ENCODE data around the gene RGMA.
"Not testable (repeated sequence)": the region's sequence is repeated elsewhere in the genome, so short reads cannot be mapped to it uniquely, and the experiment has no call there.

The RGMA gene

DNA sequence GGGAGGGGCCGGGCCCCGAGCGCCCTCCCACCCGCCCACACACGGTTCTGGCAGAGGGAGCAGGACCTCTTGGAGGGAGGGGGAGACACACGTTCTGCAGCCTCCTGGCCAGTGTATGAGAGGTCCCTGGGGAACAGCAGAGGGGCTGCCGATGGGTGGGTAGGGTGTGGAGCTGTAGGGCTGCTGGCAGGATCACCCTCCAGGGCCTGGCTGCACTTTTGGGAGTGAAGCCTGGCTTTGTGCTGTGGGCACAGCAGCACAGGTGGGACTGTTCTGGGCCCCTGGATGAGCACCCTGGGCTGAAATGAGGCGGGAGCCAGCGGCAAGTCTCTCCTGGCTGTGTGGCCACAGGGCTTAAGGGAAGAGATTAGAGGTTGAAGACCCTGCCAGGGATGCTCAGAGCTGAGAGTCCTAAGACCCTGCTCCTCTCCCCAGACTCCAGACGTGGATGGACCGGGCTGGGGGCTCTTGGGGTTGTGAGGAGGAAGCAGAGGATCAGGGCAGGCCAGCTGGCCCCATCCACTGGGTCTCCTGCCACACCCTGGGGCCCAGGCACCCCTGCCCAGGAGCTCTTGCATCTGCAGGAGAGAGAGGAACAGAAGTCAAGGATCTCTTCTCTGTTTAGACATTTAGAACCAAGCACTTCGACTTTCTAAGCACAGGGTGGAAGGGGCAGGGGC, 45.2 kb downstream of the RGMA start:
- no peak for TF ChIP-seq ZNF274 (IDR thresholded peaks at IDR 0.05; ENCODE audit: low read depth, low read length)
- H3K4me3 ChIP-seq (ENCODE audit: low read length): no peak overlapping the region

DNA sequence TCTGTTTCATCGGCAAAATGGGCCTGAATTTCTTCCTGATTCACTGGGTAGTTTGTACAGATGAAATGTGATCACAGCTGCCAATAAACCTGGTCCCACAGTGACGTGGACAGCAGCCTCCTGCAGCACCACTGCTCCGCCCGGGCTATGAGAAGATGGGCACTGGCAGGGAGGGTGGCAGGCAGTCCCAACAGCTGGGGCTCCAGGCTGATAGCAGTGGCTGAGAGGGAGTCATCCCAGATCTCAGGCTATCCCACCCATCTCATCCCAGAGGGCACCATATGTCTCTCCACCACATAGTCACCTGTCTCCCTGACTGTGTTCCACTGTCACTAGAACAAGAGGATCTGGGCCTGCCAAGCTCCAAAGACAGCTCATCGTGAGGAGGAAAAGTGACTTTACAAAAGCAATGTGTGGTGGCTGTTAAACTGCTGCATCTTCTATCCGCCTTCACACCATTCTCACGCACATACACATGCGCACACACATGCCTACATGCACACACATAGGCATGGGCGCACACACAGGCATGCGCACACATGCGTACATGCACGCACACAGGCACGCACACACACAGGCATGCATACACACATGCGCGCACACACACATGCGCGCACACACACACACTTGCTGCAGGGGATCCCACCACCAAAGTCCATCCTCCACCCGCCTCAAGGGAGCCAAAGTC, 46.2 kb downstream of the RGMA start:
- no peak overlapping the region for H3K4me3 ChIP-seq (ENCODE audit: low read length)
- no peak for TF ChIP-seq ZNF274 (IDR thresholded peaks at IDR 0.05; ENCODE audit: low read depth, low read length)

- no peak for TF ChIP-seq ZNF274 (IDR thresholded peaks at IDR 0.05; ENCODE audit: low read depth, low read length)
Measured at GRCh38 chr15:93042211-93042610, 46.8 kb downstream of the RGMA start.

GRCh38 chr15:93041159-93041547, 47.9 kb downstream of the RGMA start:
- H3K4me3 ChIP-seq (ENCODE audit: low read length): no peak overlapping the region
- no peak for TF ChIP-seq ZNF274 (IDR thresholded peaks at IDR 0.05; ENCODE audit: low read depth, low read length)

More at GRCh38 chr15:93042211-93042610, 46.8 kb downstream of the RGMA start:
- H3K4me3 ChIP-seq (ENCODE audit: low read length): no peak overlapping the region

GRCh38 chr15:93040288-93041158, 48.5 kb downstream of the RGMA start:
- TF ChIP-seq ZNF274 (IDR thresholded peaks at IDR 0.05; ENCODE audit: low read depth, low read length): no peak
- H3K4me3 ChIP-seq (ENCODE audit: low read length): no peak overlapping the region

DNA sequence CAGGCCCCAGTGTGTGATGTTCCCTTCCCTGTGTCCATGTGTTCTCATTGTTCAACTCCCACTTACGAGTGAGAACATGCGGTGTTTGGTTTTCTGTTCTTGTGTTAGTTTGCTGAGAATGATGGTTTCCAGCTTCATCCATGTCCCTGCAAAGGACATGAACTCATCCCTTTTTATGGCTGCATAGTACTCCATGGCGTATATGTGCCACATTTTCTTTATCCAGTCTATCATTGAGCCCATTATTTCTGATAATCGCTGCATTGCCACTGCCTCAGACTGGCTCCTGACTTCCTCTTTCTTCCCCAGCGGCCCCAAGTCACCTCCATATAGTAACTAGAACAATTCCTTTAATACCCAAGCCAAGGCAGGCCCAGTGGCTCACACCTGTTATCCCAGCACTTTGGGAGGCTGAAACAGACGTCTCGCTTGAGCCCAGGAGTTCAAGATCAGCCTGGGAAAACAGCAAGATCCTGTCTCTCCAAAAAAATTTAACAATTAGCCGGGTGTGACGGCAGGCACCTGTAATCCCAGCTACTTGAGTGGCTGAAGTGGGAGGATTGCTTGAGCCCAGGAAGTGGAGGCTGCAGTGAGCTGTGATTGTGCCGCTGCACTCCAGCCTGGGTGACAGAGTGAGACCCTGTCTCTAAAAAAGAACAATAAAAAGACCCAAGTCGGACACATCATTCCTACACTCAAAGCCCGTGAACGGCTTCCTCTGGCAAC, 49.3 kb downstream of the RGMA start:
- H3K4me3 ChIP-seq (ENCODE audit: low read length): not testable (repeated sequence)

- TF ChIP-seq ZNF274 (IDR thresholded peaks at IDR 0.05; ENCODE audit: low read depth, low read length): no peak
- no peak overlapping the region for H3K4me3 ChIP-seq (ENCODE audit: low read length)
Measured at GRCh38 chr15:93037820-93038705, 50.9 kb downstream of the RGMA start.

- no peak for TF ChIP-seq ZNF274 (IDR thresholded peaks at IDR 0.05; ENCODE audit: low read depth, low read length)
- no peak overlapping the region for H3K4me3 ChIP-seq (ENCODE audit: low read length)
Measured at GRCh38 chr15:93036951-93037819, 51.8 kb downstream of the RGMA start.

DNA sequence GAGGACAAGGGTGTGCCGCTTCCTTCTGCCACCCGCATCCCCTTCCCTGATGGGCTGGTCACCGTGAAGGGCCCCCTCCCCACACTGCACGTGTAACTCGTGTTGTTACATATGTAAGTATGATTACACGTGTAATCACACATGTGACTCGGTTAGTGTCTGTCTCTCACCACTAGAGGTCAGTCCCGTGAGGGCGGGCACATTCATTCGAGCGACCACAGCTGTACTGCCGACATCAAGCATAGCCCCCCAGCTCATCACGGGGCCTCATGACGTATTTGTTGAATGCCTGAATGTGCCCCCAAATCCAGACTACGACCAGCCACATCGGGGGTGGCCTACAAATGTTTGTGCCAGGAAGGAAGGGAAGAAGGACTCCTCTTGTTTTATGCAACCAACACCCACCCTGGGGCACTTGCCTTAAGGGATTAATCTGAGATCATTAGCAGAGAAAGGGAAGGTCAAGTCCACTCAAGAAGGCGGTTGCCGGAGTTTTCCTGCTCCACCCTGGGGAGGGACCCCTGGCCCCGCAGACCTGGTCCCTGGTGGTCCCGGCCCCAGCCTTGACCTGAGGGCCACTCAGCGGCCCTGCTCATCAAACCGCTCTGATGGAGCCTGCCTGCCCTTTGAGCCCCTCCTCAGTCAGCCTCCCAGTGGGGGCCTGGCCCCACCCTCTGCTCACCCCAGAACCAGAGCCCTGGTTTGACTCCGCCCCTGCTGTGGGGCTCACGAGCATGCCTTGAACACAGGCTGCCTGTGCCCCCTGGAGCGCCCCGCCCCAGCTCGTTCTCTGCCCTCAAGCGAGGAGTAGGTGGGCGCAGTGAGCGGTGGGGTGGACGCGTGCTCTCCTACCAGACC, 52.8 kb downstream of the RGMA start:
- no peak for TF ChIP-seq ZNF274 (IDR thresholded peaks at IDR 0.05; ENCODE audit: low read depth, low read length)

DNA sequence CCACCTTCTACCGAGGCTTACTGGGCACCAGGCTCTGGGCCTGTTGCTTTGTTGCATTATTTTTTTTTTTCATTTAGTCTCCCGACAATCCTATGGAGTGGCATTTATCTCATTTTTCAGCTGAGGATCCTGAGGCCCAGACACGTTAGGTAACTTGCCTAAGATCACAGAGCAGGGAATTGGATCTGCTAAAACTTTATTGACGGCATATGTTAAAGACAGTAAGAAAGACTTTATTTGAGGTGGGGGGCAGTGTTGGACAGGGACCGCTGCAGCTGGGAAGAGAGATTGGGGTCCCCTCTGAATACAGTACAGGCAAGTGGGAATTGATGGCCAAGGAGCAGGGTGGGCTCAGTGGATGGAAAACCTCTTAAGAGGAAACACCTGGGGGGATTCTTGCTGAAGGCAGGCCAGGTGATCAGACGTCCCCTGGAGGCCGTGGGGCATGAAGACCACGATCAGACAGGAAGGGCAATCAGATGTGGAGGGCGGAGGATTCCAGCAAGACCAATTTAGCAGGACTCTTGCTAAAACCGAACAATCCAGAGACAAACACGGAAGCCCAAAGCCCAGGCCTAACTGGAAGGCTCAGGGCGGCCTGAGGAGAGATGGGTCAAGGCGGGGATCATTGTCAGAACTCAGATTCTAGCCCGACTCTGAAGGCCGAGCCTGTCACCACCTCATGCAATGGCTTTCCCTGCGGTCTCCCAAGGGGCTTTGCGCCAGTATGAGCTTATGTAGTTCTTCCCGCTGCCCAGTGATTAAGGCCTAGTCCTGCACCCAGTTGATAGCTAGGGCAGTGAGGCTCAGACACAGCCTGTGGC, 53.7 kb downstream of the RGMA start:
- no peak for TF ChIP-seq ZNF274 (IDR thresholded peaks at IDR 0.05; ENCODE audit: low read depth, low read length)
- H3K4me3 ChIP-seq (ENCODE audit: low read length): no peak overlapping the region

More for the DNA sequence above, 52.8 kb downstream of the RGMA start:
- H3K4me3 ChIP-seq (ENCODE audit: low read length): no peak overlapping the region

DNA sequence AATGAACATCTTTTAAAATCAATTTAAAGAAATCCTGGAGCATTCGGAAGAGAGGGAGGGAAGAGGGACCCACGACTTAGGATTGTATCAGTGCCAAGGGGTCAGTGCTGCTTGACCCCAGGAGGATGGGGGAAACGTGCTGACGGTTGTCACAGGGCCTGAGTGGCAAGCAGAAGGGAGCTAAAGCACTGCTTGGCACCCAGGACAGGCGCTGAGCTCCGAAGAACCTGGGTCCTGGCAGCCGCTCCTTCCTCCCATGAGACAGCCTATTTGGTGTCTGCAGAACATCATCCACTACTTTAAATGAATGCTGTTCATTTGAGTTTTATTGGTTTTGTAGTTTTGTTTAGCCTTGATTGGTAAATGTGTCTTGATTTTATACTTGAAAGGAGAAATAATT, 54.5 kb downstream of the RGMA start:
- no peak for TF ChIP-seq ZNF274 (IDR thresholded peaks at IDR 0.05; ENCODE audit: low read depth, low read length)

More for the DNA sequence above, 54.5 kb downstream of the RGMA start:
- H3K4me3 ChIP-seq (ENCODE audit: low read length): no peak overlapping the region

All from GM08714 (cell line).